Endodermal cell (in vitro differentiated cells): Measurements from ENCODE around the gene CUL3. TPM values are rescaled to one million over a fixed set of nuclear protein-coding genes. Genes with fewer than 3 reads are reported as not detected.
"Not testable (repeated sequence)": the region's sequence is repeated elsewhere in the genome, so short reads cannot be mapped to it uniquely, and the experiment has no call there.

Experiments
- DNase-seq: peaks from one replicate; pipeline ENCODE4 v3.0.0-alpha.2; 2017
- H3K27ac ChIP-seq: 2 replicates; pipeline ENCODE4 v1.5.1; 2013; ENCODE audit warnings: mild to moderate bottlenecking, low read depth, low read length, moderate library complexity
- H3K27me3 ChIP-seq: 2 replicates; pipeline ENCODE4 v1.6.1; 2013; ENCODE audit warnings: mild to moderate bottlenecking, low read length, moderate library complexity; ENCODE audit not compliant: insufficient read depth, control insufficient read depth, poor library complexity, severe bottlenecking
- H3K36me3 ChIP-seq: 2 replicates; pipeline ENCODE4 v1.7.0; 2013; ENCODE audit warnings: mild to moderate bottlenecking, low read length, moderate library complexity; ENCODE audit not compliant: control insufficient read depth, insufficient read depth
- H3K4me1 ChIP-seq: one replicate; pipeline ENCODE4 v1.7.0; 2013; ENCODE audit warnings: low read length; ENCODE audit not compliant: control insufficient read depth, insufficient read depth
- H3K4me3 ChIP-seq: 2 replicates; pipeline ENCODE4 v1.5.1; 2013; ENCODE audit warnings: mild to moderate bottlenecking, low read length, moderate library complexity
- H3K9ac ChIP-seq: 2 replicates; pipeline ENCODE4 v1.6.1; 2013; ENCODE audit warnings: mild to moderate bottlenecking, low read length, moderate library complexity; ENCODE audit not compliant: poor library complexity, severe bottlenecking; ENCODE audit errors: extremely low read depth
- H3K9me3 ChIP-seq: 2 replicates; pipeline ENCODE4 v1.6.1; 2013; ENCODE audit warnings: mild to moderate bottlenecking, low read length, moderate library complexity; ENCODE audit not compliant: control insufficient read depth
- H3K27ac Mint-ChIP-seq: 2 replicates; pipeline ENCODE4 v1.8.0; 2020; ENCODE audit warnings: mixed read lengths
- H3K27me3 Mint-ChIP-seq: 2 replicates; pipeline ENCODE4 v1.8.0; 2021; ENCODE audit warnings: mild to moderate bottlenecking, mixed read lengths; ENCODE audit not compliant: insufficient read depth
- H3K36me3 Mint-ChIP-seq: 2 replicates; pipeline ENCODE4 v1.8.0; 2020; ENCODE audit warnings: low read depth, mixed read lengths
- H3K4me1 Mint-ChIP-seq: 2 replicates; pipeline ENCODE4 v1.8.0; 2020; ENCODE audit warnings: mixed read lengths
- H3K4me3 Mint-ChIP-seq: 2 replicates; pipeline ENCODE4 v1.8.0; 2020; ENCODE audit warnings: mild to moderate bottlenecking, moderate library complexity, mixed read lengths
- H3K9me3 Mint-ChIP-seq: 2 replicates; pipeline ENCODE4 v1.8.0; 2020; ENCODE audit warnings: mild to moderate bottlenecking, mixed read lengths
- WGBS, 2 experiments: methylation state at CpG; one replicate each; pipeline versions ENCODE4 v1.1.5 to v1.1.7; 2013; ENCODE audit warnings: missing lambda C conversion rate in 2 of 2, mixed read lengths in 1 of 2; ENCODE audit not compliant: insufficient coverage in 1 of 2, insufficient read length in 1 of 2; 5-methylcytosine and 5-hydroxymethylcytosine counted together
- total RNA-seq, 2 donors: library from RNA; stranded (reverse); fragmentation: NEBNext Ultra II Directional in 1 of 2; extraction: Animal tissue kit (Norgen Biotek cat#: 25700) in 1 of 2; gene quantifications; 2 replicates in 1 of 2; 3 replicates in 1 of 2; pipeline ENCODE4 v1.2.1, GENCODE V29; 2021
- TF ChIP-seq, protein P1 (sequence below): fragments of 200-600 bp; sonication (generic); conservative IDR thresholded peaks from 2 replicates; pipeline ENCODE4 v1.5.0; 2021; ENCODE audit warnings: antibody characterized with exemption, mild to moderate bottlenecking

CUL3 gene
- total RNA-seq, 2 donors from 2014 or later = 78.4 to 89.9 TPM

DNA sequence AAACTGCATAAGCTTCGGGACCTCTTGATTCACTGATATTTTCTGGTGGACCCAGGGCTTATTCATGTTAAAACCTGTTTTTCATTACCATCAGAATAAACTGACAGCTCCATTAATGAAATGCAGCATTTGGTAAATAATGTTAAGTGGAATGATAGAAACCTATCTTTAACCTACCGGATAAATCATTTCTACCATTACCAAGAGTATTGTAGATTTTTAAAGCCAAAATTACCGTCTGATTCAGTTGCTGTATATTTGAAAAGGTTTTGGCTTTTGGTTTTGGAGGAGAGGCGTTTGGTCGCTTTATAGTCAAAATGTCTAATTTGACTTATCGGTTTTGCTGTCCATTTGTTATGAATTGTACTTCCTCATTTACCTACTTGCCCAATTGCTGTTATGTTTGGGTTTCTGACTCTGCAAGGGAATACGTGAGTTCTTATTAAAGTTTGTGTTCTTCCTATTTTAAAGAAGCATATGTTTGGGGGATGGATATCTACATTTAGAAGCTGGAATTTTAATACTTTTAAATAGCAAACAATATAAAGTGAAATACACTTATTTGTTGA is 1.0 kb upstream of the CUL3 start:
- Mint-ChIP-seq H3K27ac (peak overlapping the region; percentile 71), H3K4me1 (peaks cover 18% of the 10 kb centered on the region), H3K27me3 (no peaks in the 10 kb centered on the region), H3K36me3 (peaks cover 15% of the 10 kb centered on the region), H3K9me3 (no peaks in the 10 kb centered on the region), H3K4me3 (peak overlapping the region; percentile 98)
- Histone ChIP-seq H3K36me3 (peaks cover 17% of the 10 kb centered on the region), H3K4me1 (no peaks in the 10 kb centered on the region), H3K9ac (no peak overlapping the region), H3K4me3 (peak overlapping the region; percentile 91), H3K27me3 (no peaks in the 10 kb centered on the region), H3K9me3 (no peaks in the 10 kb centered on the region), H3K27ac (no peak overlapping the region)
- TF ChIP-seq, protein P1, sequence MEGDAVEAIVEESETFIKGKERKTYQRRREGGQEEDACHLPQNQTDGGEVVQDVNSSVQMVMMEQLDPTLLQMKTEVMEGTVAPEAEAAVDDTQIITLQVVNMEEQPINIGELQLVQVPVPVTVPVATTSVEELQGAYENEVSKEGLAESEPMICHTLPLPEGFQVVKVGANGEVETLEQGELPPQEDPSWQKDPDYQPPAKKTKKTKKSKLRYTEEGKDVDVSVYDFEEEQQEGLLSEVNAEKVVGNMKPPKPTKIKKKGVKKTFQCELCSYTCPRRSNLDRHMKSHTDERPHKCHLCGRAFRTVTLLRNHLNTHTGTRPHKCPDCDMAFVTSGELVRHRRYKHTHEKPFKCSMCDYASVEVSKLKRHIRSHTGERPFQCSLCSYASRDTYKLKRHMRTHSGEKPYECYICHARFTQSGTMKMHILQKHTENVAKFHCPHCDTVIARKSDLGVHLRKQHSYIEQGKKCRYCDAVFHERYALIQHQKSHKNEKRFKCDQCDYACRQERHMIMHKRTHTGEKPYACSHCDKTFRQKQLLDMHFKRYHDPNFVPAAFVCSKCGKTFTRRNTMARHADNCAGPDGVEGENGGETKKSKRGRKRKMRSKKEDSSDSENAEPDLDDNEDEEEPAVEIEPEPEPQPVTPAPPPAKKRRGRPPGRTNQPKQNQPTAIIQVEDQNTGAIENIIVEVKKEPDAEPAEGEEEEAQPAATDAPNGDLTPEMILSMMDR = no peak
- no peak for DNase-seq
- WGBS, 2 experiments = 0 to 69% methylated on average over 1 to 6 of the region's 7 CpGs

DNA sequence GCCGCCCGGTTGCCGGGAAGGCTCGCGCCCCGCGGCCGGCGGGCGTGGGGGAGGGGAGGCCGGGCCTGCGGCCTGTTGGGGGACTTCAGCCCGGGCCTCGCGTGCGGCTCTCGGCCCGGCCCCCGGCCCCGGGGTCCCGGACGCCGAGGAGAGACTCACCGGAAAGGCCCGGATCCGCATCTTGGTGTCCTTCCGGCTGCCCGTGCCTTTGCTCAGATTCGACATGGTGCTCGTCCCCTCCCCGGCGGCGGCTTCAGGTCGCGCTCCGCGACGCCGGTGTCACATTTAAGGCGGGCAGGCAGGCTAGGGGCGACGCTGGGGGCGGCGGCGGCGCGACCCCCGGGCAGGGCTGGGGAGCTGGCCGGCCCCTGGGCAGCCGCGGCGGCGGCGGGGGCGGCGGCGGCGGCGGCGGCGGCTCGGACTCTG is 365 bp downstream of the CUL3 start:
- TF ChIP-seq, protein P1 = no peak
- WGBS, 2 experiments = 0% methylated on average over 19 to 62 of the region's 62 CpGs
- no peaks in the 10 kb centered on the region for H3K4me1 ChIP-seq
- H3K36me3 ChIP-seq = peaks cover 17% of the 10 kb centered on the region
- Mint-ChIP-seq H3K4me3 (peak overlapping the region; percentile 98), H3K9me3 (no peaks in the 10 kb centered on the region), H3K27me3 (no peaks in the 10 kb centered on the region), H3K4me1 (peaks cover 22% of the 10 kb centered on the region), H3K36me3 (peaks cover 20% of the 10 kb centered on the region), H3K27ac (peak overlapping the region; percentile 86)
- no peak overlapping the region for H3K4me3 ChIP-seq
- H3K9me3 ChIP-seq = no peaks in the 10 kb centered on the region
- no peaks in the 10 kb centered on the region for H3K27me3 ChIP-seq
- H3K9ac ChIP-seq = peak overlapping the region; percentile 56
- H3K27ac ChIP-seq = peak overlapping the region; percentile 82
- DNase-seq = no peak

DNA sequence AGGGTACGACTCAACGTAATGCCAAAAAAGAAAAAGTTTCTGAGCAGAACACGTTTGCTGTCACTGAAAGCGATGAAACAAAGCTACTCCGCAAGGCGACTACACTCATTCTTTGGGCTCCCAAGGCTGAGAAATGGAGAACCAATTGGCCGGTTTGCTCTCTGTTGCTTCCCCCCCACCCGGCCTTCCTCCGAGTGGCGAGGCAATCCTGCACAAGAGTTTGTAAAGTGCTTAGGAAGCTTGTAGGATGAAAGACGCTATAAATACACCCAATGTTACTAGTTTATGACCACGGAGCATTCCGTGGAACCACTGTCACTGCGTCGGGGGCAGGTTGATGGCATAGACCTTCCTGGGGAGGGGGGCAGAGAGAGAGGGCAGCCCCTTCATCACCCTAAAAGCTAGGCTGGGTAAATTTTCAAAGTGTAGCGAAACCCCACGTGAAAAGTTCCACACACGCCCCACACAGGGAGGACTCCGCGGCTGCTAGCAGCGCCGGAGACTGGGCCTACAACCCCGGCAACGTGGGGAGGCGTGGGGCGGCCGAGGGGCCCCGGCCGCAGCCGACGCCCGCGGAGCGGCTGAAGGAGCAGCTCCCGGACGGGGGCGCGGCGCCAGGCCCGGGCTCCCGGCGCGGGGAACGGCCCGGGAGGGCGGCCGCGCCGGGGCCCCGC is 915 bp downstream of the CUL3 start:
- peak overlapping the region; percentile 98 for H3K4me3 Mint-ChIP-seq
- Histone ChIP-seq H3K27me3 (no peaks in the 10 kb centered on the region), H3K9me3 (no peaks in the 10 kb centered on the region), H3K9ac (peak overlapping the region; percentile 70), H3K4me3 (peak overlapping the region; percentile 90), H3K4me1 (no peaks in the 10 kb centered on the region), H3K27ac (no peak overlapping the region), H3K36me3 (peaks cover 17% of the 10 kb centered on the region)
- TF ChIP-seq, protein P1 = no peak
- H3K27me3 Mint-ChIP-seq = no peaks in the 10 kb centered on the region
- peaks cover 20% of the 10 kb centered on the region for H3K36me3 Mint-ChIP-seq
- 0 to 2% methylated on average over 5 to 50 of the region's 50 CpGs for WGBS, 2 experiments
- peaks cover 27% of the 10 kb centered on the region for H3K4me1 Mint-ChIP-seq
- DNase-seq = peak; percentile 66
- H3K27ac Mint-ChIP-seq = peak overlapping the region; percentile 98
- no peaks in the 10 kb centered on the region for H3K9me3 Mint-ChIP-seq

DNA sequence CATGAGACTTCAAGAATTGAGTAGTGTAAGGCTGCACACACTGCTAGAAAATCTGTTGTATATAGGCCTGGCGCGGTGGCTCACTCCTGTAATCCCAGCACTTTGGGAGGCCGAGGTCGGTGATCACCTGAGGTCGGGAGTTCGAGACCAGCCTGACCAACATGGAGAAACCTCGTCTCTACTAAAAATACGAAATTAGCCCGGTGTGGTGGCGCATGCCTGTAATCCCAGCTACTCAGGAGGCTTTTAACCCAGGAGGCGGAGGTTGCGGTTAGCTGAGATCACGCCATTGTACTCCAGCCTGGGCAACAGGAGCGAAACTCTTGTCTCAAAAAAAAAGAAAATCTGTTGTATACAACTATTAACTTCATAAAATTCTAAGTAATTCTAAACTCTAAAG is 2.1 kb downstream of the CUL3 start:
- not testable (repeated sequence) for H3K9me3 Mint-ChIP-seq, H3K27ac Mint-ChIP-seq, H3K27me3 Mint-ChIP-seq, H3K4me1 ChIP-seq, H3K9me3 ChIP-seq, H3K27me3 ChIP-seq, H3K9ac ChIP-seq, H3K27ac ChIP-seq, DNase-seq
- Mint-ChIP-seq H3K4me1 (peaks cover 36% of the 10 kb centered on the region), H3K36me3 (peaks cover 20% of the 10 kb centered on the region), H3K4me3 (peak overlapping the region; percentile 98)
- H3K4me3 ChIP-seq = peak overlapping the region; percentile 90
- peaks cover 17% of the 10 kb centered on the region for H3K36me3 ChIP-seq
- WGBS, 2 experiments = 93% methylated on average over 7 to 14 of the region's 14 CpGs
